Stimulated activated CD4-positive, alpha-beta T cell treated with anti-CD3 and anti-CD28 coated beads, Interleukin-4, amount 100 ng/mL, for 1 hour (primary cell): Measurements from ENCODE around the gene GPN2.
"Not testable (repeated sequence)": the region's sequence is repeated elsewhere in the genome, so short reads cannot be mapped to it uniquely, and the experiment has no call there.

Experiments used
- DNase-seq: peaks from one replicate; pipeline ENCODE4 v3.0.0-alpha.2; 2020

GPN2 gene

DNA sequence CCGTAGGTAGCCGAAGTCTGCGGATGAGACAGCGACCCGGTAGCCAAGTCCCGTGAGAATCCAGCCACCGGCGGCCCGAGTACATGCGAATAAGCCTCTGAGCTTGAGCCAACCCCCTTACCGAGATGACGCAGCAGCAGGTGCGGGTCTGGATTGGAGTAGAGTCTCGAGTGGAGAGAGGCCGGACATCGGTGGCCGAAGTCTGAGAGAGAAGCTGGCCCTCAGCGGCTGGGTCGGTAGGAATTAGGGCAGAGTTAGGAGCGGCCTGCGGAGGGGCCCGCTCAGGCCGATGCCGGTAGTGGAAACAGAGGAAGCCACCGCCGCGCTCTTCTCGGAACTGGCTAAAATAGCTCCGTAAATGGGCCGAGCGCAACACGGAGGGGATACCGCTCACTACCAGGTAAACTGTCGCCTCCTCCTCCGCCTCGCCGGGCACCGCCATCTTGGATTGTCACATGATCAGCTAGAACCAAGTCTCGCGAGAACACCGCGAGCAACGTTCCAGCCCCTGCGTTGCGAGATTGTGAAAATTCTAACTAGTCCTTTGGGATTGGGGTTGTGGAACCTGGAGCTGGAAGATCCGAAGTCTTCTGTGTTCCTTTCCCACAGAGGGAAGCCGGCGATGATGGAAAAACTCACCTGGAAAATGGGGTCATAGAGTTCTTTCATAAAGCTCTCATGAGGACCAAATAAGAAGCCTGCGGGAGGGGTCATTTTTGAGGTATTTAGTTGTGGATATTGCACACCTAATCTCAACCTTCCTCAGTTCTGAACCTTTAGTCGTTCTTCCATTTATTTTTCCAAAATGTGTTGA is 10.1 kb upstream of the GPN2 start, which contains the start of gene GPATCH3:
GPATCH3 (minus strand) TSS at position 467 of the 814 bp plus-strand sequence; CDS start at position 442, 25 bp downstream.
- DNase-seq: peak; percentile 86

- no peak for DNase-seq
Measured at GRCh38 chr1:26897351-26897750, 7.3 kb upstream of the GPN2 start.

GRCh38 chr1:26894263-26894662 is 4.2 kb upstream of the GPN2 start:
- DNase-seq: no peak

DNA sequence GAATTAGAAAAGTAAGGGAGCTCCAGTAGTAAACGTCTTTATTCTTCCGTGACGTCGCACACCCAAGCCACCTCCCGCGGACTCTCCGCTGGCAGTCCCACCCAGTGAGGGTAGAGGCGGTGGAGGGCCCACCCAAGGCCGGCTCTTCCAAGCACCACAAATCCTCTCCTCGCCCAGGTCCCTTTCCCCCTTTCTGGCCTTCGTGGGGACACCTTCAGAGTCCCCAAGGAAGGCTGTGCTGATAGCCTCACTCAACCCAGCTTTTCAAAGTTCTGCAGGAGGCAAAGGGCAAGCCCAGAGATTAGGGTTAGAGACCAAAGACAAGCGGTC is 349 bp upstream of the GPN2 start:
- no peak for DNase-seq

DNA sequence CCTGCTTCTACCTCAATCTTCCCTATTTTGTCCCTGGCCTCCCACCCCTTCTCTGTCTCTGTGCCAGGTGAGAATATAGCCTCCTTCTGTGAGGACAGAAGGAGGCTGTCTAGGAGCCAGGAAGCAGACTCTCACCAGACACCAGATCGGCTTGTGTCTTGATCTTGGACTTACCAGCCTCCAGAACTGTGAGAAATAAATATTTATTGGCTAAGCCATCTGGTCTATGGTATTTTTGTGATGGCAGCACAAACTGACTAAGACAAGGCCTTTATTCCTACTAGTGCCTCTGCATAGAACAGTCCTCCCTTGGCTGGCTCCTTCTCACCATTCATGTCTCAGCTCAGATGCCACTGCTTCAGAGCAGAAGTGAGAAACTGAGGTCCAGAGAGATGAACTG is 1.9 kb downstream of the GPN2 start:
- DNase-seq: no peak

DNA sequence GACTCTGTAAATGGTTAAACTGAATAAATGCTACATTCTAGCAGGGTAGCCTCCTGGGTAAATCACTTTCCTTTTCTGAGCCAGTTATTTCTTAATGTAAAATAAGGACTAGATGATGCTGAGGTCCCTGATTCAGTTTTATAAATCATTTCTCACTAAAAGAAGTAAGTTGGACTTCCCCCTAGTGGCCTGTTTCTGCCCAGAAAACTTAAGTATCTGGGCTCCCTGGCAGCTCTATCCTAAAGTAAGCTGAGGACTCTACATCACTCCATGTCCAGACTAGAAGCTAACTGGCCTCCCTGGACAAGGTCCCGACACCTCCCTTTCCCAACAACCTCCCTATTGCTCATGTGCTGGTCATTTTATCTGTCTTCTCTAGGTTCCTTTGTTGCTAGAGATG is 3.0 kb downstream of the GPN2 start:
- no peak for DNase-seq

DNA sequence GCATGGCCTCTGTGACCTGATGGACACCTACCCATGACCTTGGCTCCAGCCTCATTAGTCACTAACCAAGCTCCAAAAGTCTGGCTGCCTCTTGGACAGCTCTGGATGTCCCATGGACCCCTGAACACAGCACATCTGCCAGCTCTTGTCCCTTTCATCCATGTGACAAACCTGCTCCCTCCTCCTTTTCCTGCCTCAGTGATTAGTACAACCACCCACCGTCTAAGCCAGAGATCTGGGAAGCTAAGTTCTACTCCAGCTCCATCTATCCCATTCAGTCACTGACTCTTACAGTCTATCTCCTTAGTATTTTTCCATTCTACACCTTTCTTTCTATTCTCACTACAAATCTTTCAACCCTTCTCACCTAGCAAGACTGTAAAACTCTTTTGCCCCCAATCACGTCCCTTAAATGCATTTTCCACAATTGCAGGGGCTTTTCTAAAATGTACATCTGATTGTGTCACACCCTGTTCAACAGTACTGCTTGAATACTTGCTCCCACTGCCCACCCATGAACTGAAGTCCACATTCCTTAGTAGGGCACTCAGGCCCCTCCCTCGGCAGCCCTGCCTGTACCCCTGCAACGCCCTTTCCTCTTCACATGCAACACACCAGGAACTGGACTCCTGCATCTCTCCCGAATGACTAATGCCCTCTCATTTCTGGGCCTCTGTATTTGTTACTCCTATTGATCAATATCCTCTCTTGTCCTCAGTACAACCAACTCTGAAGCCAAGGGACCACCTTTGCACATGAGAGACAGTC is 7.2 kb downstream of the GPN2 start:
- no peak for DNase-seq

GRCh38 chr1:26881611-26882010 is 8.5 kb downstream of the GPN2 start:
- not testable (repeated sequence) for DNase-seq

GRCh38 chr1:26879793-26880192 is 10.3 kb downstream of the GPN2 start:
- no peak for DNase-seq

GRCh38 chr1:26877326-26877725 is 12.8 kb downstream of the GPN2 start:
- no peak for DNase-seq

- no peak for DNase-seq
Measured at GRCh38 chr1:26874896-26875295, 15.2 kb downstream of the GPN2 start.

DNA sequence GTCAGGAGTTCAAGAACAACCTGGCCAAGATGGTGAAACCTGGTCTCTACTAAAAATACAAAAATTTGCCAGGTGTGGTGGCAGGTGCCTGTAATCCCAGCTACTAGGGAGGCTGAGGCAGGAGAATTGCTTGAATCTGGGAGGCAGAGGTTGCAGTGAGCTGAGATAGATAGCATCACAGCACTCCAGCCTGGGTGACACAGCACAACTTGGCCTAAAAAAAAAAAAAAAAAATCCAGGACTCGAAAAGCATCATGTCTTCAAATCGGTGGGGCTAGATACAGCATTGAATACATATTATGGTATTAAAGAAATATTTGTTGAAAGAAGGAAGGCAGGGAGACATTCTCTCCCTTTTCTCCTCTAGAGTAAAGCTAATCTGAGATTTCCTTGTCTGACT is 17.0 kb downstream of the GPN2 start:
- DNase-seq: not testable (repeated sequence)

- DNase-seq: peak; percentile 92
Measured at GRCh38 chr1:26864610-26865480, 25.2 kb downstream of the GPN2 start.

DNA sequence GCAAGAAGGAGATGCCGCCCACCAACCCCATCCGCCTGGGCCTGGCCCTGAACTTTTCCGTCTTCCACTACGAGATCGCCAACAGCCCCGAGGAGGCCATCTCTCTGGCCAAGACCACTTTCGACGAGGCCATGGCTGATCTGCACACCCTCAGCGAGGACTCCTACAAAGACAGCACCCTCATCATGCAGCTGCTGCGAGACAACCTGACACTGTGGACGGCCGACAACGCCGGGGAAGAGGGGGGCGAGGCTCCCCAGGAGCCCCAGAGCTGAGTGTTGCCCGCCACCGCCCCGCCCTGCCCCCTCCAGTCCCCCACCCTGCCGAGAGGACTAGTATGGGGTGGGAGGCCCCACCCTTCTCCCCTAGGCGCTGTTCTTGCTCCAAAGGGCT is 26.4 kb downstream of the GPN2 start:
- no peak for DNase-seq

DNA sequence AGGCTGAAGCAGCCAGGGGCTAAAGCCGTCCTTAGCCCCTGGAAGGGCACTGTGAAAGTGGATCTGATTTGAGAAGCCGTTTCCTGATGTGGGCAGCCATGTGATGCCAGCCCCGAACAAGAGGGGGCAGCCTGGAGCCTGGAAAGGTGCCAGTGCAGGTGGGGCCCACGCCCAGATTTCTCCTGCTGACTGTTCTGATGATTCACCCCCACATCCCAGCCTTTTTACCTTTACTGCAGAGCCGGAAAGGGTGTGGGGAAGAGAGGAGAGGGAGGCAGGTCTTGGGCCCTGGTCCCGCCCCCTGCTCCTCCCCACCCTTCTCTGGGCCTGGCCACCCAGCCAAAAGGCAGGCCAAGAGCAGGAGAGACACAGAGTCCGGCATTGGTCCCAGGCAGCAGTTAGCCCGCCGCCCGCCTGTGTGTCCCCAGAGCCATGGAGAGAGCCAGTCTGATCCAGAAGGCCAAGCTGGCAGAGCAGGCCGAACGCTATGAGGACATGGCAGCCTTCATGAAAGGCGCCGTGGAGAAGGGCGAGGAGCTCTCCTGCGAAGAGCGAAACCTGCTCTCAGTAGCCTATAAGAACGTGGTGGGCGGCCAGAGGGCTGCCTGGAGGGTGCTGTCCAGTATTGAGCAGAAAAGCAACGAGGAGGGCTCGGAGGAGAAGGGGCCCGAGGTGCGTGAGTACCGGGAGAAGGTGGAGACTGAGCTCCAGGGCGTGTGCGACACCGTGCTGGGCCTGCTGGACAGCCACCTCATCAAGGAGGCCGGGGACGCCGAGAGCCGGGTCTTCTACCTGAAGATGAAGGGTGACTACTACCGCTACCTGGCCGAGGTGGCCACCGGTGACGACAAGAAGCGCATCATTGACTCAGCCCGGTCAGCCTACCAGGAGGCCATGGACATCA is 27.1 kb downstream of the GPN2 start, which contains the start of gene SFN:
SFN (plus strand) TSS at position 369 of the 904 bp plus-strand sequence; CDS start at position 433, 64 bp downstream.
- DNase-seq: peak; percentile 47

DNA sequence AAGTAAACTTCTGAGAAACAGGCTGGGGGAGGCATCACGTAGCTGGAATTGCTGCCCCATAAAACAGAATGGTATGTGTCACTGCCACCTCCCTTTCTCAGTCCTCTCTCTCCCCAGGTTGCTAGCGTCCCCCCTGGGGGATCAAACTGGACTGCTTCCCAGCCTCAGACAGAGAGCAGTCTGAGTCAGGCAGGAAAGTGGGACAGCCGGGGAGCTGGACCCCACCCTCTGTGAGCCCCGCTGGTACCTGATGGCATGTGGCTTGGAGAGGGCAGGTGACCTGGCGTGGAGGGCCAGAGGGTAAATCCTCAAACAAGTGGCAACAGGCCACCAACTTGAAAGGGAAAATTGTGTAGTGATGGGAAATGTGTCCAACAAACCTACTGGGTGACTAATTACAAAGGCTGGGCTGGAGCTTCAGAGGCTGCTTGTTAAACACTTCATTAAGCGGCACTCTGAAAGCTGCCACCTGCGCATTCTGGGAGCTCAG is 28.1 kb downstream of the GPN2 start:
- no peak for DNase-seq

DNA sequence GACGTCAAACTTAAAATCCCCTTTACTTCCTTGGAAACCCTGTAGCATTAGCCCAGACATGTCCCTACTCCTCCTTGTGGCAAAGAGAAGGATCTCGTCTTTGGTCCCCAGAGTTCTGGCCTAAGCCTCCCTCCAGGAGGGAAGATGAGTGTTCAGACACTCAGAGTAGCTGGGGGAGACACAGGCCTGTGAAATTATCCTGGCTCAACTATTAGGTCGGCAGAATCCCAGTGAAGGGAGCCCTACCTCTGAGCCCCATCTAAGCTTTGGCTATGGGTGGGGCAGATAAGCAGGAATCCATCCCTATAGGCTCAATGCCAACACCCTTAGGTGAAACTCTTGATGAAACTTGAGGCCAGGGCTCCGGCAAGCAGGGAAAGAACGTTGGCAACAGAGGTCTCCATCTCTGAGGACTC is 28.8 kb downstream of the GPN2 start:
- DNase-seq: no peak

DNA sequence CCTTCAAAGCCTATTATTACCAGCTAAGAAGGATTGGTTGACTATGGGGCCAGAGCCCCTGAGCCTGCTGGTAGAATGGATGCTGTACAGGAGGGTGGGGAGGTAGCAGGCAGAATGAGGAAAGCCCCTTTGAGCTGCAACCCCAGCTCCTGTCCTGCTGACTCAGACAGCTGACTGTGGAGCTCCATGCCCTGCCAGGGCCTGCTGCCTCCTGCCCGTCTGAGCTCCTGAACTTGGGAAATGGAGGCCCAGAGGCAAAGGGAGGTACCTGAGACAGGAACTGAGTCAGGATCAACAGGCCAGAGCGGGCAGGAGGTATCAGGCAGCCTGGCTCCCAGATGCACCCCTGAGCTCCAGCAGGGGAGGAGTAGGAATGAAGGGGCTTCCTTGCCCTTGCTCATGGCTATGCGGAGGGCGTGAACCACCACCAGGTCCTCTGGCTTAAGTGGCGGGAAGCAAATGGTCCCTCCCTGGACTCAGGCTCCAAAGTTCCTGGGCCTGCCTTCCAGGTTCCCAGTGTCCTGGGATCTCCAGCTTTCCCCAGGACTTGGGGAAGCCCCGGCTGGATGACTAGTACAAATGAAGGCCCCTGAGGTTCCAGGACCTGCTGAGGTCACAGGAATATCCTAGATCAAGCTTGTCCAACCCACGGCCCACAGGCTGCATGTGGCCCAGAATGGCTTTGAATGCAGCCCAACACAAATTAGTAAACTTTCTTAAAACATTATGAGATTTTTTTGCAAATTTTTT is 31.0 kb downstream of the GPN2 start:
- DNase-seq: no peak

- DNase-seq: no peak
Measured at GRCh38 chr1:26858160-26858559, 31.9 kb downstream of the GPN2 start.

GRCh38 chr1:26857473-26858060 is 32.5 kb downstream of the GPN2 start:
- DNase-seq: no peak
